Measurements from ENCODE around the gene SDHAF1.
"Not testable (repeated sequence)": the region's sequence is repeated elsewhere in the genome, so short reads cannot be mapped to it uniquely, and the experiment has no call there.

The SDHAF1 gene

GRCh38 chr19:35966771-35967170 is 28.2 kb upstream of the SDHAF1 start:
- 0 out of 2 replicates have a peak, but pooled peaks cover 7% of the 10 kb centered on the region for H3K27me3 ChIP-seq (ENCODE audit: insufficient read depth, low read length)

GRCh38 chr19:35973487-35973886 is 21.5 kb upstream of the SDHAF1 start:
- Histone ChIP-seq H3K27ac (ENCODE audit: low read depth, low read length) (no peak overlapping the region), H3K4me3 (ENCODE audit: low read depth, low read length) (no peak overlapping the region), H3K27me3 (ENCODE audit: insufficient read depth, low read length) (peaks cover 4% of the 10 kb centered on the region; the same call in 1 of the 2 replicates), H3K79me2 (ENCODE audit: control insufficient read depth, insufficient read depth, low read length, unreplicated experiment) (no peaks in the 10 kb centered on the region), H3K4me1 (ENCODE audit: control insufficient read depth, insufficient read depth, low read length, unreplicated experiment) (no peaks in the 10 kb centered on the region), H3K36me3 (ENCODE audit: insufficient read depth, low read length) (no peaks in the 10 kb centered on the region), H2AFZ (ENCODE audit: low read length, unreplicated experiment) (no peak overlapping the region)

More at GRCh38 chr19:35966771-35967170, 28.2 kb upstream of the SDHAF1 start:
- Histone ChIP-seq H3K4me1 (ENCODE audit: control insufficient read depth, insufficient read depth, low read length, unreplicated experiment) (no peaks in the 10 kb centered on the region), H3K36me3 (ENCODE audit: insufficient read depth, low read length) (no peaks in the 10 kb centered on the region), H3K27ac (ENCODE audit: low read depth, low read length) (no peak overlapping the region), H3K79me2 (ENCODE audit: control insufficient read depth, insufficient read depth, low read length, unreplicated experiment) (no peaks in the 10 kb centered on the region), H3K4me3 (ENCODE audit: low read depth, low read length) (no peak overlapping the region), H2AFZ (ENCODE audit: low read length, unreplicated experiment) (no peak overlapping the region)

- Histone ChIP-seq H2AFZ (ENCODE audit: low read length, unreplicated experiment) (no peak overlapping the region), H3K27me3 (ENCODE audit: insufficient read depth, low read length) (no peaks in the 10 kb centered on the region; the same call in 1 of the 2 replicates), H3K4me3 (ENCODE audit: low read depth, low read length) (no peak overlapping the region), H3K27ac (ENCODE audit: low read depth, low read length) (no peak overlapping the region), H3K36me3 (ENCODE audit: insufficient read depth, low read length) (no peaks in the 10 kb centered on the region), H3K4me1 (ENCODE audit: control insufficient read depth, insufficient read depth, low read length, unreplicated experiment) (no peaks in the 10 kb centered on the region), H3K79me2 (ENCODE audit: control insufficient read depth, insufficient read depth, low read length, unreplicated experiment) (no peaks in the 10 kb centered on the region)
Observed at GRCh38 chr19:35975608-35976214, 19.3 kb upstream of the SDHAF1 start.

- Histone ChIP-seq H3K36me3 (ENCODE audit: insufficient read depth, low read length) (no peaks in the 10 kb centered on the region), H3K4me1 (ENCODE audit: control insufficient read depth, insufficient read depth, low read length, unreplicated experiment) (no peaks in the 10 kb centered on the region), H3K27me3 (ENCODE audit: insufficient read depth, low read length) (no peaks in the 10 kb centered on the region; the same call in 1 of the 2 replicates), H3K4me3 (ENCODE audit: low read depth, low read length) (no peak overlapping the region), H3K79me2 (ENCODE audit: control insufficient read depth, insufficient read depth, low read length, unreplicated experiment) (no peaks in the 10 kb centered on the region), H3K27ac (ENCODE audit: low read depth, low read length) (no peak overlapping the region), H2AFZ (ENCODE audit: low read length, unreplicated experiment) (no peak overlapping the region)
Observed at GRCh38 chr19:35977446-35978222, 17.4 kb upstream of the SDHAF1 start.

GRCh38 chr19:35978271-35978670 is 16.7 kb upstream of the SDHAF1 start:
- H3K27me3 ChIP-seq (ENCODE audit: insufficient read depth, low read length) = no peaks in the 10 kb centered on the region; the same call in 1 of the 2 replicates
- no peaks in the 10 kb centered on the region for H3K79me2 ChIP-seq (ENCODE audit: control insufficient read depth, insufficient read depth, low read length, unreplicated experiment)
- H3K4me1 ChIP-seq (ENCODE audit: control insufficient read depth, insufficient read depth, low read length, unreplicated experiment) = no peaks in the 10 kb centered on the region
- H3K4me3 ChIP-seq (ENCODE audit: low read depth, low read length) = no peak overlapping the region
- no peak overlapping the region for H3K27ac ChIP-seq (ENCODE audit: low read depth, low read length)
- H3K36me3 ChIP-seq (ENCODE audit: insufficient read depth, low read length) = no peaks in the 10 kb centered on the region
- H2AFZ ChIP-seq (ENCODE audit: low read length, unreplicated experiment) = no peak overlapping the region

GRCh38 chr19:35978832-35979365 is 16.1 kb upstream of the SDHAF1 start:
- Histone ChIP-seq H3K4me3 (ENCODE audit: low read depth, low read length) (no peak overlapping the region), H3K36me3 (ENCODE audit: insufficient read depth, low read length) (no peaks in the 10 kb centered on the region), H3K79me2 (ENCODE audit: control insufficient read depth, insufficient read depth, low read length, unreplicated experiment) (no peaks in the 10 kb centered on the region), H3K4me1 (ENCODE audit: control insufficient read depth, insufficient read depth, low read length, unreplicated experiment) (no peaks in the 10 kb centered on the region), H2AFZ (ENCODE audit: low read length, unreplicated experiment) (no peak overlapping the region), H3K27ac (ENCODE audit: low read depth, low read length) (no peak overlapping the region), H3K27me3 (ENCODE audit: insufficient read depth, low read length) (peaks cover 4% of the 10 kb centered on the region; the same call in 1 of the 2 replicates)

GRCh38 chr19:35980997-35981396 is 14.0 kb upstream of the SDHAF1 start:
- H3K4me3 ChIP-seq (ENCODE audit: low read depth, low read length); H2AFZ ChIP-seq (ENCODE audit: low read length, unreplicated experiment); H3K4me1 ChIP-seq (ENCODE audit: control insufficient read depth, insufficient read depth, low read length, unreplicated experiment); H3K79me2 ChIP-seq (ENCODE audit: control insufficient read depth, insufficient read depth, low read length, unreplicated experiment); H3K27me3 ChIP-seq (ENCODE audit: insufficient read depth, low read length); H3K27ac ChIP-seq (ENCODE audit: low read depth, low read length); H3K36me3 ChIP-seq (ENCODE audit: insufficient read depth, low read length): not testable (repeated sequence)

GRCh38 chr19:35983177-35983576 is 11.8 kb upstream of the SDHAF1 start:
- no peak overlapping the region for H3K27ac ChIP-seq (ENCODE audit: low read depth, low read length)
- H2AFZ ChIP-seq (ENCODE audit: low read length, unreplicated experiment) = no peak overlapping the region
- H3K4me3 ChIP-seq (ENCODE audit: low read depth, low read length) = no peak overlapping the region
- peaks cover 16% of the 10 kb centered on the region for H3K27me3 ChIP-seq (ENCODE audit: insufficient read depth, low read length)
- H3K4me1 ChIP-seq (ENCODE audit: control insufficient read depth, insufficient read depth, low read length, unreplicated experiment) = no peaks in the 10 kb centered on the region
- H3K36me3 ChIP-seq (ENCODE audit: insufficient read depth, low read length) = no peaks in the 10 kb centered on the region
- H3K79me2 ChIP-seq (ENCODE audit: control insufficient read depth, insufficient read depth, low read length, unreplicated experiment) = no peaks in the 10 kb centered on the region

GRCh38 chr19:35986111-35986510 is 8.9 kb upstream of the SDHAF1 start:
- Histone ChIP-seq H3K4me3 (ENCODE audit: low read depth, low read length) (no peak overlapping the region), H3K36me3 (ENCODE audit: insufficient read depth, low read length) (no peaks in the 10 kb centered on the region), H3K4me1 (ENCODE audit: control insufficient read depth, insufficient read depth, low read length, unreplicated experiment) (no peaks in the 10 kb centered on the region), H3K79me2 (ENCODE audit: control insufficient read depth, insufficient read depth, low read length, unreplicated experiment) (no peaks in the 10 kb centered on the region), H3K27ac (ENCODE audit: low read depth, low read length) (no peak overlapping the region), H3K27me3 (ENCODE audit: insufficient read depth, low read length) (peaks cover 26% of the 10 kb centered on the region), H2AFZ (ENCODE audit: low read length, unreplicated experiment) (no peak overlapping the region)

GRCh38 chr19:35986664-35987570 is 8.1 kb upstream of the SDHAF1 start:
- Histone ChIP-seq H3K27ac (ENCODE audit: low read depth, low read length) (no peak overlapping the region), H3K27me3 (ENCODE audit: insufficient read depth, low read length) (peaks cover 26% of the 10 kb centered on the region), H2AFZ (ENCODE audit: low read length, unreplicated experiment) (no peak overlapping the region), H3K79me2 (ENCODE audit: control insufficient read depth, insufficient read depth, low read length, unreplicated experiment) (no peaks in the 10 kb centered on the region), H3K36me3 (ENCODE audit: insufficient read depth, low read length) (no peaks in the 10 kb centered on the region), H3K4me3 (ENCODE audit: low read depth, low read length) (peak overlapping the region; percentile 57), H3K4me1 (ENCODE audit: control insufficient read depth, insufficient read depth, low read length, unreplicated experiment) (no peaks in the 10 kb centered on the region)
